Fibroblast of mammary gland (primary cell): ENCODE measurements around the gene TTC16.

ENCODE experiments used
- DNase-seq: peaks from one replicate; pipeline ENCODE4 v3.0.0-alpha.2; 2010; ENCODE audit warnings: low read depth
- H3K4me3 ChIP-seq: 2 replicates; pipeline ENCODE4 v1.5.1; 2011; ENCODE audit warnings: low read depth, mild to moderate bottlenecking, low read length, moderate library complexity; ENCODE audit not compliant: control insufficient read depth
- TF ChIP-seq, protein P1 (sequence below): conservative IDR thresholded peaks from 2 replicates; pipeline ENCODE4 v1.5.1; 2011; ENCODE audit warnings: low read depth, low read length, inconsistent platforms; ENCODE audit not compliant: control insufficient read depth, insufficient read depth

Gene TTC16

GRCh38 chr9:127773981-127774380 lies 58.1 kb downstream of the TTC16 start:
- no peak for DNase-seq
- no peak overlapping the region for H3K4me3 ChIP-seq
- TF ChIP-seq, protein P1, sequence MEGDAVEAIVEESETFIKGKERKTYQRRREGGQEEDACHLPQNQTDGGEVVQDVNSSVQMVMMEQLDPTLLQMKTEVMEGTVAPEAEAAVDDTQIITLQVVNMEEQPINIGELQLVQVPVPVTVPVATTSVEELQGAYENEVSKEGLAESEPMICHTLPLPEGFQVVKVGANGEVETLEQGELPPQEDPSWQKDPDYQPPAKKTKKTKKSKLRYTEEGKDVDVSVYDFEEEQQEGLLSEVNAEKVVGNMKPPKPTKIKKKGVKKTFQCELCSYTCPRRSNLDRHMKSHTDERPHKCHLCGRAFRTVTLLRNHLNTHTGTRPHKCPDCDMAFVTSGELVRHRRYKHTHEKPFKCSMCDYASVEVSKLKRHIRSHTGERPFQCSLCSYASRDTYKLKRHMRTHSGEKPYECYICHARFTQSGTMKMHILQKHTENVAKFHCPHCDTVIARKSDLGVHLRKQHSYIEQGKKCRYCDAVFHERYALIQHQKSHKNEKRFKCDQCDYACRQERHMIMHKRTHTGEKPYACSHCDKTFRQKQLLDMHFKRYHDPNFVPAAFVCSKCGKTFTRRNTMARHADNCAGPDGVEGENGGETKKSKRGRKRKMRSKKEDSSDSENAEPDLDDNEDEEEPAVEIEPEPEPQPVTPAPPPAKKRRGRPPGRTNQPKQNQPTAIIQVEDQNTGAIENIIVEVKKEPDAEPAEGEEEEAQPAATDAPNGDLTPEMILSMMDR = no peak

DNA sequence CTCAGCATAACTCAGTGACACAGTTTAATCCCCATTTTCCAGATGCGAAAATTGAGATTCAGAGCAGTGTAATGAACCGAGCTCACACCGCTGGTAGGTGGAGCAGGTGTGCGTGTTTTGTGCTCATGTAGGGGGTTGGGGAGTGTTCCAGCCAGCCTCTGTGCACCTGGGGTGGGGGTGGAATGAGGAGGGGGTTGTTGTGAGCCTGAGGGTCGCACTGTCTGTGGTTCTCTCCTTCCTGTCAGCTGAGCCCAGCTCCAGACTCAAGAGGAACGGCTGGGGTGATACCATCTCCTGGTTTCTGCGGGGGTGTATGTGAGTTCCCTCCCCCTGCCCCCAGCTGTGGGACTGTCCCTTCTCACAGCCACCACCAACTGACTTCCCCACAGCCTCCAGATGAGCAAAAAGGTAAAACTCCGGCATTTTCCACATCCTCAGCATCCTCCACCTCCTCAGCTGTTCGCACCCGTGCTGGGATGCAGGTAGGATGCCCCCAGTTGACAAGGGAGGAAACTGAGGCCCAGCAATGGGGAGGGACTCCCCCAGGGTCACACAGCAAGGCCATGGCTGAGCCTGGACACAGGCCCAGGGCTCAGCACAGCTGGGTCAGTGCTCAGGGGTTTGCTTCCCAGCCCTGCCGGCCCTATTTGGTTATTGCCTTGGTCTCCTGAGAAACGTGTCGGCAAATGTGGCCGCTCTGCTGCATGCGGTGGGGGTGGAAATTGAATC lies 60.5 kb downstream of the TTC16 start:
- no peak for DNase-seq
- no peak overlapping the region for H3K4me3 ChIP-seq
- TF ChIP-seq, protein P1 = no peak

DNA sequence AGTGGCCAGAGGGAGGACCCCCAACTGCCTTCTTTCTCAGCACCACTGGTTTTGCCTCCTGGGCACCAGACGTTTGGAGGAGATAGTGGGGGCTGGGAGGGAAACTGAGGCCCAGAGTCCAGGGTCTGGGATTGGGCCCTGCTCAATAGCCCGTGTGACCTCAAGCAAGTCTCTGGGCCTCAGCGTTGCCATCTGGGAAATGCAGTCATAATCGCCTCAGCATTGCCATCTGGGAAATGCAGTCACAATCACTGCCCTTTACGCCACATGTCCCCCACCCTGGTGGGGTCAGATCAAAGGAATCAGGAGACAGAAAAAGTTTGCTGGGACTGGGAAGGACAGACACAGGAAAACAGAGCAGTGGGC lies 61.0 kb downstream of the TTC16 start:
- no peak for DNase-seq
- no peak overlapping the region for H3K4me3 ChIP-seq
- TF ChIP-seq, protein P1 = no peak

DNA sequence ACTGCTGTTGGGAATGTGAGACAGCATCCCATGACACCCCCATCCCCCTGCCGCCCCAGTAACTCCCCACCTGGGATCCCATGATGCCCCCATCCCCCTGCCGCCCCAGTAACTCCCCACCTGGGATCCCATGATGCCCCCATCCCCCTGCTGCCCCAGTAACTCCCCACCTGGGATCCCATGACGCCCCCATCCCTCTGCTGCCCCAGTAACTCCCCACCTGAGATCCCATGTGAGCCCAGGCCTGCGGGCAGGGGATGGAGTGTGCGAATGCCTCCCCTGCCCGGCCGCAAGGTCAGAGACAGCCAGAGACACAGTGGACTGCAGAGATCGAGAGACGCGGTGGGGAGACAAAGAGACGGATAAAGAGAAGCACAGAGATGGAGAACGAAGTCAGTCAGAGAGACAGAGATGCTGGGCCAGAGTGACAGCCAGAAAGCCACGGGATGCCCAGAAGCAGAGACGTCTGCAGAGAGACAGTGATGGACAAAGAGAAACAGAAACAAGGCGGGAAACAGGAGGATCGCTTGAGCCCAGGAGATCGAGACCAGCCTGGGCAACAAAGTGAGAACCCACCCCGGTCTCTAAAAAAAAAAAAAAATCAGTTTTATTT lies 61.6 kb downstream of the TTC16 start:
- DNase-seq = no peak
- H3K4me3 ChIP-seq = no peak overlapping the region
- TF ChIP-seq, protein P1 = no peak

GRCh38 chr9:127778280-127779135 lies 62.6 kb downstream of the TTC16 start, which contains the start of gene SH2D3C:
SH2D3C (minus strand) TSS chr9:127778666; CDS start chr9:127778627, 39 bp downstream.
- DNase-seq = peak; percentile 19
- TF ChIP-seq, protein P1 = no peak
- H3K4me3 ChIP-seq = no peak within 1 kb of the TSS

DNA sequence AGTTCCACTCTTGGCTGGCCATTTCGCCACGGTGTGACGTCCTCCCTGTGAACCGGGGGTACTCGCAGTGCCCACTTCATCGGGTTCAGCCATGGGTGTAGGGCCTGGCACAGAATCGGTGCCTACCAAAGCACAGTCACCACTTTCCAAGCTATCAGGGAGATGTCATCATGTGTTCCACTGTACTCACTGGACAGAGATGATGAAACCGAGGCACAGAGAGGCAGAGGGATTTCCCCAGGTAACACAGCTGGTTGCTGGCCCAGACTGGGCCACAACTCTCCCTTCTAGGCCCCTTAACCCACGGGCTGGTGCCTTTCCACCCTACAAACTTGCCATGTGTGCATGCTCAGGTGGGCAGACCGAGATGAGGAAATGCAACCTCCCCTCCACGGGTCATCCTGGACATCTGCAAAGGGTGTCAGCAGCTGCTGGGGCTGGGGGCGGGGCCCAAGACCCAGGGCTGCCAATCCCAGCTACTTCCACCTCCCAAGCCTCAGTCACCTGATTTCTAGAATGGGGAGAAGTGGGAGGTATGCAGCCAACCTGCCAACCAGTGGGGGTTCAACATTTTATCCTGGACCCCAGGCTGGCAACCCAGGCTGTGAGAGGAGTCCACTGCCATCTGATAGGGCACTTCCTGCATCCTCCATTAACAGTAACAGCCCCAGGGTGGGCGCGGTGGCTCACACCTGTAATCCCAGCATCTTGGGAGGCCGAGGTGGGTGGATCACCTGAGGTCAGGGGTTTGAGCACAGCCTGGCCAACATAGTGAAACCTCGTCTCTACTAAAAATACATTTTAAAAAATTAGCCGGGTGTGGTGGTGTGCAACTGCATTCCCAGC lies 63.5 kb downstream of the TTC16 start:
- peak; percentile 38 for DNase-seq
- TF ChIP-seq, protein P1 = no peak
- H3K4me3 ChIP-seq = no peak overlapping the region
